ENCODE data around the gene SAPCD2. TPM values are rescaled to one million over a fixed set of nuclear protein-coding genes. Genes with fewer than 3 reads are reported as not detected.

SAPCD2 gene
- total RNA-seq, 1 donor: 5.2 TPM

DNA sequence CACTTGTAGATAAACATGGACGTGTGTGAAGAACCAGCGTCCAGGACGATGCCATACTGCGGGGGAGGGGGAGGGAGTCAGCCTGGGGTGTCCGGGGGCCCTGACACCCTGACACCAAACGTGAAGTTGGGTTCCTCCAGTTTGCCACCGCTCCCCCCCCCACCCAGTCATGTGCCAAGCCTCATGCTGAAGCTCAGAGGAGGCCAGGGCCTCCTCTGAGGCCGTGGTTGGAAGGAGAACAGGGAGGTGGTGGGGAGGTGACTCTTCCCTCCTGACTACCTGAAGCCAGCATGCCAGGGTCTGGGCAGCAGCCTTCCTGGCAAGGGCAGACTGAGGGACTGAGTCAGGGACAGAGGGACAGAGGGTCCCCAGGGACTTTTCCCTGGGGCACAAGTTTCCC lies 18.1 kb downstream of the SAPCD2 start:
- no peak for DNase-seq (ENCODE audit: low read depth)
- no peak overlapping the region for H3K4me3 ChIP-seq (ENCODE audit: low read depth, low read length)
- TF ChIP-seq, protein P1, sequence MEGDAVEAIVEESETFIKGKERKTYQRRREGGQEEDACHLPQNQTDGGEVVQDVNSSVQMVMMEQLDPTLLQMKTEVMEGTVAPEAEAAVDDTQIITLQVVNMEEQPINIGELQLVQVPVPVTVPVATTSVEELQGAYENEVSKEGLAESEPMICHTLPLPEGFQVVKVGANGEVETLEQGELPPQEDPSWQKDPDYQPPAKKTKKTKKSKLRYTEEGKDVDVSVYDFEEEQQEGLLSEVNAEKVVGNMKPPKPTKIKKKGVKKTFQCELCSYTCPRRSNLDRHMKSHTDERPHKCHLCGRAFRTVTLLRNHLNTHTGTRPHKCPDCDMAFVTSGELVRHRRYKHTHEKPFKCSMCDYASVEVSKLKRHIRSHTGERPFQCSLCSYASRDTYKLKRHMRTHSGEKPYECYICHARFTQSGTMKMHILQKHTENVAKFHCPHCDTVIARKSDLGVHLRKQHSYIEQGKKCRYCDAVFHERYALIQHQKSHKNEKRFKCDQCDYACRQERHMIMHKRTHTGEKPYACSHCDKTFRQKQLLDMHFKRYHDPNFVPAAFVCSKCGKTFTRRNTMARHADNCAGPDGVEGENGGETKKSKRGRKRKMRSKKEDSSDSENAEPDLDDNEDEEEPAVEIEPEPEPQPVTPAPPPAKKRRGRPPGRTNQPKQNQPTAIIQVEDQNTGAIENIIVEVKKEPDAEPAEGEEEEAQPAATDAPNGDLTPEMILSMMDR (IDR thresholded peaks at IDR 0.05; ENCODE audit: insufficient read depth, low read depth, low read length): no peak

DNA sequence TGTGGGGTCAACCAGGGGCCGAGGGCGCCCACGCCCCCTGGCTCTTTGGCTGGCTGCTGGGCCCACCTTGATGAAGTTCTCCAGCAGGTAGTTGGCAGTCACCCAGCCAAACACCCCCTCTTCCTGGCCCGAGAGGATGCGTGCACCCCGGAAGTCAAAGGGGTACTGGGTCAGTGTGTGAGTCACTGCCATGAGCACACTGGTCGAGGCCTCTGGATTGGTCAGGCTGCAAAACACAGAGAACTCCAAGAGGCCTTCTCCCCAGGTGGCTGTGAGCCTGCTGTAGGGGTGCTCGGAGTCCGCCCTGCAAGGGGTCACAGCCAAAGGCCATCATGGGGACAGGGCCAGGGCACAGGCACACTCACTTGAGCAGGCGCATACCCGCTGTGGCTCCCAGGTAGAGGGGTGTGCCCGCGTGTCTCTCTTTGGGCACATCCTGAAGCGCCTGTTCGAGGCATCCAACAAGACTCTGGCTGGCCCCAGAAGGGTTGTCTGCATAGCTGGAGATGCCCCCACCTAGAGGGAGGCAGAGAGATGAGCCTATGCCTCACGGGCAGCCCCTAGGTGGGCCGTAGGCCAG lies 19.1 kb downstream of the SAPCD2 start:
- TF ChIP-seq, protein P1 (IDR thresholded peaks at IDR 0.05; ENCODE audit: insufficient read depth, low read depth, low read length): no peak
- H3K4me3 ChIP-seq (ENCODE audit: low read depth, low read length): no peak overlapping the region
- no peak for DNase-seq (ENCODE audit: low read depth)

DNA sequence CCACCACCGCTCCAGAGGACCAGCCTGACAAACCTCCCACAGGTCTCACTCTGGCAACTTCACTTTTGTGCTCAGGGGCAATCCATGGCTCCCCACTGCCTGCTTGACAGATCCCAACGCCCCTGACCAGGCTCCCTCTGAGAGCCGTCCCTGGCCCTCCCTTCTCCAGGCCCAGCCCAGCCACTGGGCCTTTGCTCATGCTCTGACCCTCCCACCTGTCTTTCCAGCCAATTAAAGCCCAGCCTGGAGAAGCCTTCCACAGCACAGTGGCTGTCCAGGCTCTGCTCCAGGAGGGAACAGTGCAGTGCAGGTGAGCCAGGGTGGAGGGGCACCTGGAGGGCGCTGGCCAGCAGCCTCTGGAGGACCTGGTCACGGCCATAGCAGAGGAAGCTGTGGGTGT lies 19.8 kb downstream of the SAPCD2 start:
- no peak for DNase-seq (ENCODE audit: low read depth)
- H3K4me3 ChIP-seq (ENCODE audit: low read depth, low read length): no peak overlapping the region
- TF ChIP-seq, protein P1 (IDR thresholded peaks at IDR 0.05; ENCODE audit: insufficient read depth, low read depth, low read length): no peak

DNA sequence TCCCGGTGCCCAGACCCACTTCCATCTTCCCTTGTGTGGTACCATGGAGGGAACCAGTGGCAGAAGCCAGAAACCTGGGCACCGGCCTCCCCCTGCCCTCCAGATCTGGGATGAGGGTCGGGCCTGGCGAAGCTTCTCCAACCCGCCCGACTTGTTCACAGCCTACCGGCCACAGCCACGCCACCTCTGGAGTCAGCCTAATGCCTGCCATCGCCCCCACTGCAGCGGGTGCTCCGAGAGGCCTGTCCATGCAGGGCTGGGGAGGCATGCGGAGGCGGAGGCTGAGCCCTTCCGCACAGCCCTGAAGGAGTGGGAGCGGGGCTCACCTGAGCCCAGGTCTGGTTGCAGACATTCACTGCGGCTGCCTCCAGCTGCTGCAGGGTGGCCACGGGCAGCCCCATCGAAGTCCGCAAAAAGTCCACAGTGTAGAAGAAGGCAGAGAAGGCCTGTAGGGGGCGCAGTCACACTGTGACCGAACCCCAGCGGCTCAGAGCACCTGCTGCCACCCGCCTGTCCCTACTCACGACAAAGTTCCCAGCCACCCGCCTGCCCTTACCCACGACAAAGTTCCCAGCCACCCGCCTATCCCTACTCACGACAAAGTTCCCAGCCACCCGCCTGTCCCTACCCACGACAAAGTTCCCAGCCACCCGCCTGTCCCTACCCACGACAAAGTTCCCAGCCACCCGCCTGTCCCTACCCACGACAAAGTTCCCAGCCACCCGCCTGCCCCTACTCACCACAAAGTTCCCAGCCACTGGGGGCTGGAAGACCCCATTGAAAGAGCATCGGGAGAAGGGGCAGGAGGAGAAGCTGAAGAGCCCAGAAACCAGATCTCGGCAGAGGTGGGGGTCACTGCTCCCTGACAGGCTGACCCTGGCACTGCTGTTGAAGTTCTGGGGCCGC lies 20.6 kb downstream of the SAPCD2 start:
- TF ChIP-seq, protein P1 (IDR thresholded peaks at IDR 0.05; ENCODE audit: insufficient read depth, low read depth, low read length): peak; percentile 49
- H3K4me3 ChIP-seq (ENCODE audit: low read depth, low read length): no peak overlapping the region
- peak; percentile 44 for DNase-seq (ENCODE audit: low read depth)

DNA sequence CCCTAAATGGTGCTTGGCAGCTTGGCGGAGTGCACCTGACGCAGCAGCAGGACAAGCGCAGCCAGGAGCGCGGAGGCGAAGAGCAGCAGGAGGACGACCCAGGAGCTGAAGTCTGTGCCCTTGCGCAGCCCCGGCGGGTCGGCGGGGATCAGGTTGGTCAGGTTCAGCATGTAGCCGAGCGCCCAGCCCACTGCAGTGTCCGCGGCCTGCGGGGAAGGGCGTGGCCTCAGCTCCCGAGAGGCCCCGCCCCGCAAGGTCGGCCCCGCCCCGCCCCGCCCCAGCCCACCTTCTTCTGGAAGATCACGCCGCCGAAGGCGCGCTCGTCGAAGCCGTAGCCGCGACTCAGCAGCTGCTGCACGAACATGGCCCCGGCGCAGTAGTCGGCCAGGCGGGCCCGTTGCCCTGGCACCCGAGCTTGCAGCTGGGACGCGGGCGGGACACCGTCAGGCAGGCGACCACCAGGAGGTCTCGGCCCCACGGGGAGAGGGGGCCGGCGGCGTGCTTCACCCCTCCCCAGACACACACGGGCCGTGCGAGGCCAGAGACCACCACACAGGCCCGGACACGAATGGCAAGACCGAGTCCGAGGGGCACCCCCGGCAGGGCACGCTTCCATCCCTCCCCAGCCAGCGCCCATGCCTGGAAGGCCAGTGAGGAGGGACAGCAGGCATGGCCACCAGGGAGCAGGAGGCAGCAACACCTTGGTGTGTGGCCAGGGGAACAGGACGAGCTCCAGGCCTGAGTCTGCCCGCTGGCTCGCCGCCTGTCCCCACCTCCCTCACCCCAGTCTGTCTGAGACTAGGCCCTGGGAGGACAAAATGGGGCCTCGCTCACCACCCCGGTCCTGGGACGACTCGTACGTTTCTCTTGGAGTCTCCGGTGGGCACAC lies 21.5 kb downstream of the SAPCD2 start:
- TF ChIP-seq, protein P1 (IDR thresholded peaks at IDR 0.05; ENCODE audit: insufficient read depth, low read depth, low read length): no peak
- no peak for DNase-seq (ENCODE audit: low read depth)
- H3K4me3 ChIP-seq (ENCODE audit: low read depth, low read length): no peak overlapping the region

DNA sequence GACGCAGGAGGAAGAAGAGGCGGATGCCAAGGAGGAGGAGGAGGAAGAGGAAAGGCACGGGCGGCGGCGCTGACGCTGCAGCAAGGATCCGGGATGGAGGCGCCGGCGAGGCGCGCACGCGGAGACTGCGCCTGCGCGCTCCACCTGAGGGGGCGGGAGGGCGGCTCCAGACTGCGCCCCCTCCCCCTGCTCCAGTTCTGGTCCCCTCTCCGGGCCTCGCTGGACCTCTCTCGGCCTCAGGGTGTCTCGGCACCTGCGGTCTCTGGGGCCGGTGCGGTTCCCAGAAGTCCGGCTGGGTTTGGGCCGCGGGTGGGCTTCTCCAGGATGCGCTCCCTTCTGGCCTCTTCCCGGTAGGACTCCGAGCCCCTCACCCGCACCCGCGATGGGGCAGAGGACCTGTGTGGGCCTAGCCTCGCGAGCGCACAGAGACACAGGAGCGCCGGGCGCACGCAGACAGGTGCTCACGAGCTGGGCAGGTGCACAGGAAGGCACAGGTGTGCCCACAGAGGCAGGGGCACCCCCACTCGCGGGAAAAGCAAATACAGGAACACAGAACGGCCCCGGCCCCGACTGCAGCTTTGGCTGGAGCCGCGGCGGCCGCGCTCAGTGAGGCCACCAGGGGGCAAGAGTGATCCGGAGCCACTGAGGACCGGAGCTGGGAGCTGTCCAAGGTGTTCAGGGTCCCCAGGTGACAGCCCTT lies 24.1 kb downstream of the SAPCD2 start, which contains the start of gene NPDC1:
Gene NPDC1 (minus strand): TSS at position 90 of the 700 bp plus-strand sequence. CDS start 188 bp downstream, outside the sequence.
- DNase-seq (ENCODE audit: low read depth): peak; percentile 70
- peak within 1 kb of the TSS; percentile 60 for H3K4me3 ChIP-seq (ENCODE audit: low read depth, low read length)
- TF ChIP-seq, protein P1 (IDR thresholded peaks at IDR 0.05; ENCODE audit: insufficient read depth, low read depth, low read length): peak; percentile 86

Data from fibroblast of villous mesenchyme (primary cell).